Measurements from ENCODE around the gene ST6GALNAC1. TPM values are rescaled to one million over a fixed set of nuclear protein-coding genes. Genes with fewer than 3 reads are reported as not detected.

The ST6GALNAC1 gene
- total RNA-seq, 2 donors from 2014 or later: 1.2 to 1.3 TPM

DNA sequence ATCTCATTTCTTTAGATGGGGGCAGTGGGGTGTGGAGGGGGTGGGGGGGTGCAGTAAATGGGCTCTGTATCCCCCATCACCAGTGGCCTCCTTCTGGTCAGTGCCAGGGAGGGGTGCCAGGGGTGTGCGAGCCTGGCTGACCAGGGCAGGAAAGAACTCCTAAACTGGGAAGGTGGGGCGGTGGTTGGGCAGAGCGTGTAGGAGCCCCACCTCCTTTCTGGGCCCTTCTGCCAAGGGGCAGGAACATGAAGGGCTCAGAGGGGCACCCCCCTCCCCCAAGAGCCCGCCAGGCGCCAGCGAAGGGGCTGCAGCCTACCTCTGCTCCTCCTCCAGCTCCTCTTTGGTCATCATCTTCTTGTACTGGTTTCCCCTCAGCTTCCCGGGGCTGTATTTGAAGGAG is 41.2 kb upstream of the ST6GALNAC1 start:
- DNase-seq (ENCODE audit: low spot score) (no peak), ATAC-seq (ENCODE audit: insufficient number of reproducible peaks, low FRiP score, low read depth) (no peak)
- Histone ChIP-seq H3K4me3 (no peak overlapping the region), H3K4me1 (ENCODE audit: control insufficient read depth in 1 of 2, low read depth in 2 of 2) (peaks cover 28 to 43% of the 10 kb centered on the region in 2 donors), H3K27ac (no peak overlapping the region), H3K27me3 (replicated peaks; ENCODE audit: insufficient read depth) (no peaks in the 10 kb centered on the region), H3K36me3 (peaks cover 35% of the 10 kb centered on the region), H3K9me3 (no peaks in the 10 kb centered on the region)
- TF ChIP-seq, protein P1, sequence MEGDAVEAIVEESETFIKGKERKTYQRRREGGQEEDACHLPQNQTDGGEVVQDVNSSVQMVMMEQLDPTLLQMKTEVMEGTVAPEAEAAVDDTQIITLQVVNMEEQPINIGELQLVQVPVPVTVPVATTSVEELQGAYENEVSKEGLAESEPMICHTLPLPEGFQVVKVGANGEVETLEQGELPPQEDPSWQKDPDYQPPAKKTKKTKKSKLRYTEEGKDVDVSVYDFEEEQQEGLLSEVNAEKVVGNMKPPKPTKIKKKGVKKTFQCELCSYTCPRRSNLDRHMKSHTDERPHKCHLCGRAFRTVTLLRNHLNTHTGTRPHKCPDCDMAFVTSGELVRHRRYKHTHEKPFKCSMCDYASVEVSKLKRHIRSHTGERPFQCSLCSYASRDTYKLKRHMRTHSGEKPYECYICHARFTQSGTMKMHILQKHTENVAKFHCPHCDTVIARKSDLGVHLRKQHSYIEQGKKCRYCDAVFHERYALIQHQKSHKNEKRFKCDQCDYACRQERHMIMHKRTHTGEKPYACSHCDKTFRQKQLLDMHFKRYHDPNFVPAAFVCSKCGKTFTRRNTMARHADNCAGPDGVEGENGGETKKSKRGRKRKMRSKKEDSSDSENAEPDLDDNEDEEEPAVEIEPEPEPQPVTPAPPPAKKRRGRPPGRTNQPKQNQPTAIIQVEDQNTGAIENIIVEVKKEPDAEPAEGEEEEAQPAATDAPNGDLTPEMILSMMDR (IDR thresholded peaks at IDR 0.05): no peak

DNA sequence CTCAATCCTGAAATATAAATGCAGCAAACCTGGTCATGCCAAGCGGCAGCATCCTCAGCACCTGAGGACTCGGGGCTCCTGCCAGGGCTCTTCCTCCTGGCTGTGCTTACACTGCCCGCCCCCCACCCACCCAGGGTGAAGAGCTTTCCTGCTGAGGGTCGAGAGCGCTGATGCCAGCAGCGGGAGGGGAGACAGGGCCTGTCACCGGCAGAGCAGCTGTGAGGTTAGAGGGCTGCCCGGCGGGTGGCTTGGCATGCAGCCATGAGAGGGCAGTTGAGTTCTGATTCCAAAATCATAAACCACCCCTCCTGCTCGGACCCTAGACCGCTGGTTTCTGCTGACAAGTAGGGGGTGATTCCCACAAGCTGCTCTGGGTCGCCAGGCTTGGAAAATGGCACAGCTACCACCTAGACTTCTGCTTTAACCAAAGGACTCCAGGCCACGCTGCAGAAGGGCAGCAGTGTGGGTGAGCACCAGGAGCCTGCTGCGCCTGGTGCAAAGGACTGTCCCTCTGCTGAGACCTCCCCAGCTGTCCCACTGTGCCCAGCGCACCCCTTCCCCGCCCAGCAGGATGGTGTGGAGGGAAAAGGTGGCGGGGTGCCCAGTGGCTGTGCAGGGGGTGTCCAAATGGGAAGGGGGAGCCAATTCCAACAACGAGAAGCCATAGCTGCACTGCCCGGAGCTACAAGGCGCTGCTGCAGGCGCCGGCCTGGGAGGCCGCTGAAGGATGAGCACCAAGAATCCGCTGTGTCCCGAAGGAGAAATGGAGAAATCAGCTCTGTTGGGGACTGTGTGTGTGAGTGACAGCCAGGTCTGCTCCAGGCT is 40.6 kb upstream of the ST6GALNAC1 start:
- ATAC-seq (ENCODE audit: insufficient number of reproducible peaks, low FRiP score, low read depth) (no peak), DNase-seq (ENCODE audit: low spot score) (no peak)
- TF ChIP-seq, protein P1 (IDR thresholded peaks at IDR 0.05): no peak
- Histone ChIP-seq H3K4me3 (no peak overlapping the region), H3K27me3 (replicated peaks; ENCODE audit: insufficient read depth) (no peaks in the 10 kb centered on the region), H3K9me3 (no peaks in the 10 kb centered on the region), H3K27ac (no peak overlapping the region), H3K36me3 (peaks cover 35% of the 10 kb centered on the region), H3K4me1 (ENCODE audit: control insufficient read depth in 1 of 2, low read depth in 2 of 2) (peaks cover 24 to 37% of the 10 kb centered on the region in 2 donors)

DNA sequence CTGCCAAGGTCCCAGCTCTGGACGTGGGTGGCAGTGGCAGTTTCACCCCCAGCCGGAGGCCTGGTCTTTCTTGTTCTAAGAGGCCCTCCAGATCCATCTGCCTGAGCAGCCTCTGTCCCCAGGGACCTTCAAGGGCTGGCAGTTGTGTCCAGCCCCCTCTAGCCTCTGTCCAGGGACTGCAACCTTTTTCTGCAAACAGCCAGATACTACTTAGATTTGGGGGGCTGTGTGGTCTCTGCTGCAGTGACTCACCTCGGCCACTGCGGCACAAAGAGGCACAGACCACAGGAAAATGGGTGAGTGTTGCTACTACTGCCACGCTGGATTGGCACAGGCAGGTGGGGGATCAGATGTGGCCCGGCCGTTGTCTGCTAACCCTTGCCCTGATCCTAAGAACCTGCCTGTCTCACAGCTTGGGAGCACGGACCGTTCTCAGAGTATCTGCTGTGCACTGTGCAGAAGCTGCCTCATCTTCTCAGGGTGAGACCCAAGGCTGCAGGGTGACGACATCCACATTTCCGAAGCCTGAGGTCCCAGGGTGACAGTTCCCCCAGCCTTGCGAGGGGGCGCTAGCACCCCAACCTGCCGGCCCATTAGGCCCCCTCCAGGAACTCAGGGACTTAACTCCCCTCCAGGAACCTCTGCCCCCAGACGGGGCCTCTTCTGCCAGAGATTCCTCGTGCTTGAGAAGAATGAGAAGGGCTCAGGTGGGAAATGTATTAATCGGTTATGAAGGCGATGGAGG is 39.6 kb upstream of the ST6GALNAC1 start:
- H3K36me3 ChIP-seq: peaks cover 35% of the 10 kb centered on the region
- no peak for ATAC-seq (ENCODE audit: insufficient number of reproducible peaks, low FRiP score, low read depth)
- H3K27me3 ChIP-seq (replicated peaks; ENCODE audit: insufficient read depth): no peaks in the 10 kb centered on the region
- H3K4me3 ChIP-seq: no peak overlapping the region
- TF ChIP-seq, protein P1 (IDR thresholded peaks at IDR 0.05): no peak
- peaks cover 16 to 27% of the 10 kb centered on the region in 2 donors for H3K4me1 ChIP-seq (ENCODE audit: control insufficient read depth in 1 of 2, low read depth in 2 of 2)
- H3K9me3 ChIP-seq: no peaks in the 10 kb centered on the region
- no peak for DNase-seq (ENCODE audit: low spot score)
- no peak overlapping the region for H3K27ac ChIP-seq

DNA sequence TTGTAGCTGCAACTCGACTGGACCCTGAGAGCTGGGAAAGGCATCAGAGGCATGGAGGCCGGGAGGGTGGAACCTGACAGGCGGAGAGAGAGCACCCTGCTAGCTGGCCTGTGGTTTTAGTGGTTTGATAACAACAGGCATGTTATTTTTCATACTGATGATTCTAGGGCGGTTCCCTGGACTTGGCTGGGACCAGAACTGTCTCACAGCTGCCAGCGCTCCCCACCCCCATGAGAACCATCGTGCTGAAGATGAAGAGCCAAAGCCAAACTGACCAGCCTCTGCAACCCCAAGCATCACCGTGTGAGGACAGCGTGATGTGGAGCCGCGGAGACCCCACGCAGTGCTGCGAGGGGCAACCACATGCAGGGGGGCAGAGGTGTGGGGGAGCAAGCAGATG is 38.7 kb upstream of the ST6GALNAC1 start:
- DNase-seq (ENCODE audit: low spot score): no peak
- TF ChIP-seq, protein P1 (IDR thresholded peaks at IDR 0.05): no peak
- peaks cover 8 to 19% of the 10 kb centered on the region in 2 donors for H3K4me1 ChIP-seq (ENCODE audit: control insufficient read depth in 1 of 2, low read depth in 2 of 2)

More for the DNA sequence above, 38.7 kb upstream of the ST6GALNAC1 start:
- peaks cover 43% of the 10 kb centered on the region for H3K36me3 ChIP-seq
- no peak overlapping the region for H3K4me3 ChIP-seq
- no peak for ATAC-seq (ENCODE audit: insufficient number of reproducible peaks, low FRiP score, low read depth)
- H3K27ac ChIP-seq: no peak overlapping the region
- H3K27me3 ChIP-seq (replicated peaks; ENCODE audit: insufficient read depth): no peaks in the 10 kb centered on the region
- no peaks in the 10 kb centered on the region for H3K9me3 ChIP-seq

All from thoracic aorta (tissue), 2 donors.